Memory B cell (primary cell): ENCODE measurements around the gene CCDC74A.
"Not testable (repeated sequence)": the region's sequence is repeated elsewhere in the genome, so short reads cannot be mapped to it uniquely, and the experiment has no call there.

Experiments
- ATAC-seq: fragments of 150-1000 bp; cut with Tn5 transposase; 2 replicates; pipeline ENCODE4 v1.10.0; 2021; ENCODE audit warnings: low read depth, mild to moderate bottlenecking, moderate library complexity
- DNase-seq, 2 donors: peaks; one replicate each; pipeline ENCODE4 v3.0.0; 2022; ENCODE audit warnings: low spot score in 2 of 2
- H3K27ac Mint-ChIP-seq: one replicate; pipeline ENCODE4 v1.8.0; 2022; ENCODE audit warnings: mild to moderate bottlenecking, moderate library complexity, mixed read lengths
- H3K27me3 Mint-ChIP-seq: one replicate; pipeline ENCODE4 v1.8.0; 2022; ENCODE audit warnings: mixed read lengths
- H3K36me3 Mint-ChIP-seq: one replicate; pipeline ENCODE4 v1.8.0; 2022; ENCODE audit warnings: mild to moderate bottlenecking, mixed read lengths
- H3K4me1 Mint-ChIP-seq: one replicate; pipeline ENCODE4 v1.8.0; 2022; ENCODE audit warnings: mixed read lengths
- H3K4me3 Mint-ChIP-seq: one replicate; pipeline ENCODE4 v1.8.0; 2022; ENCODE audit warnings: mild to moderate bottlenecking, moderate library complexity, mixed read lengths
- H3K9me3 Mint-ChIP-seq: one replicate; pipeline ENCODE4 v1.8.0; 2022; ENCODE audit warnings: mixed read lengths

The CCDC74A gene

GRCh38 chr2:131516011-131516410 lies 11.7 kb upstream of the CCDC74A start:
- Mint-ChIP-seq H3K36me3 (peaks cover 18% of the 10 kb centered on the region), H3K27me3 (no peaks in the 10 kb centered on the region), H3K4me1 (peaks cover 20% of the 10 kb centered on the region), H3K4me3 (no peak overlapping the region), H3K9me3 (no peaks in the 10 kb centered on the region), H3K27ac (no peak overlapping the region)
- ATAC-seq (no peak), DNase-seq (no peak)

- not testable (repeated sequence) for H3K27me3 Mint-ChIP-seq, H3K4me3 Mint-ChIP-seq, ATAC-seq, DNase-seq, H3K9me3 Mint-ChIP-seq
- Mint-ChIP-seq H3K36me3 (peaks cover 16% of the 10 kb centered on the region), H3K4me1 (peaks cover 18% of the 10 kb centered on the region), H3K27ac (peak overlapping the region; percentile 67)
Measured at GRCh38 chr2:131516621-131517020, 11.1 kb upstream of the CCDC74A start.

DNA sequence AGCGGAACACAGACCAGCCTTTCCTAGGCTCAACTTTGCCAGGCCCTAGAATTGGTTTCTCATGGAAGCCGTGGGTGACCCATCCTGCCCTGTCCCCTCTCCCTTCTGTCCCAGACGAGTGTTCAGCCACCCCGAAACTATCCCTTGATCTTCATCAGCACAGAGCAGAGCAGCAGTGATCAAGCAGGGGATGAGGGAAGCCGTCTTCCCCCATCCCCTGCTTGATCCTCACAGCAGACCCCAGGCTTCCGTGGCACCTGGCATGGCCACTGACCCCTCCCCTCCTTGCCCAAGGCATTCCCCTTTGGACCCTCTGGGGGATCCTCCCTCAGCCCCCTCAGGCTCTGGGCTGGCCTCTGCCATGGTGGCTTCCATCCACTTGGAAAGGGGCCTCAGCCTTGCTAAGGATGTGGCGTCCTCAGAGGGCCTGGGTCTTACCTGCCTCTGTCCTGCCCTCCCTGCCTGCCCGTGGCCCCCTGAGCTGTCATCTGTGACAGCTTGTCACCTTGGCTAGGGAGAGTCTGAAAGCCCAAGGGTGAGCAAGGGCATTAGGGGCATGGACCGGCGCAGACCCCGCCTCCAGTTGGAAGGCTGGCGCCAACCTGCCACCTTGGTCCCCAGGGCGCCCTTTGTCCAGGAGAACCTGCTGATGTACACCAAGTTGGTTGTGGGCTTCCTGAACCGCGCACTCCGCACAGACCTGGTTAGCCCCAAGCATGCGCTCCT lies 10.4 kb upstream of the CCDC74A start:
- DNase-seq (no peak), ATAC-seq (no peak)
- Mint-ChIP-seq H3K4me1 (peaks cover 16% of the 10 kb centered on the region), H3K4me3 (no peak overlapping the region), H3K9me3 (no peaks in the 10 kb centered on the region), H3K27ac (peak overlapping the region; percentile 67), H3K27me3 (no peaks in the 10 kb centered on the region), H3K36me3 (peaks cover 13% of the 10 kb centered on the region)

GRCh38 chr2:131517856-131518255 lies 9.8 kb upstream of the CCDC74A start:
- H3K36me3 Mint-ChIP-seq, result peaks cover 10% of the 10 kb centered on the region
- not testable (repeated sequence) for H3K27me3 Mint-ChIP-seq, H3K9me3 Mint-ChIP-seq, DNase-seq, H3K4me3 Mint-ChIP-seq, ATAC-seq, H3K27ac Mint-ChIP-seq
- H3K4me1 Mint-ChIP-seq, result peaks cover 11% of the 10 kb centered on the region

GRCh38 chr2:131518531-131518930 lies 9.2 kb upstream of the CCDC74A start:
- ATAC-seq, DNase-seq, H3K9me3 Mint-ChIP-seq, H3K27me3 Mint-ChIP-seq, H3K27ac Mint-ChIP-seq, H3K4me3 Mint-ChIP-seq: not testable (repeated sequence)
- H3K36me3 Mint-ChIP-seq, result peaks cover 10% of the 10 kb centered on the region
- H3K4me1 Mint-ChIP-seq, result peaks cover 10% of the 10 kb centered on the region

- Mint-ChIP-seq H3K27ac (peak overlapping the region; percentile 65), H3K4me1 (peaks cover 4% of the 10 kb centered on the region), H3K27me3 (no peaks in the 10 kb centered on the region), H3K9me3 (no peaks in the 10 kb centered on the region), H3K36me3 (peaks cover 10% of the 10 kb centered on the region), H3K4me3 (no peak overlapping the region)
- no peak for DNase-seq
- ATAC-seq, result no peak
Measured at GRCh38 chr2:131519466-131519865, 8.2 kb upstream of the CCDC74A start.

DNA sequence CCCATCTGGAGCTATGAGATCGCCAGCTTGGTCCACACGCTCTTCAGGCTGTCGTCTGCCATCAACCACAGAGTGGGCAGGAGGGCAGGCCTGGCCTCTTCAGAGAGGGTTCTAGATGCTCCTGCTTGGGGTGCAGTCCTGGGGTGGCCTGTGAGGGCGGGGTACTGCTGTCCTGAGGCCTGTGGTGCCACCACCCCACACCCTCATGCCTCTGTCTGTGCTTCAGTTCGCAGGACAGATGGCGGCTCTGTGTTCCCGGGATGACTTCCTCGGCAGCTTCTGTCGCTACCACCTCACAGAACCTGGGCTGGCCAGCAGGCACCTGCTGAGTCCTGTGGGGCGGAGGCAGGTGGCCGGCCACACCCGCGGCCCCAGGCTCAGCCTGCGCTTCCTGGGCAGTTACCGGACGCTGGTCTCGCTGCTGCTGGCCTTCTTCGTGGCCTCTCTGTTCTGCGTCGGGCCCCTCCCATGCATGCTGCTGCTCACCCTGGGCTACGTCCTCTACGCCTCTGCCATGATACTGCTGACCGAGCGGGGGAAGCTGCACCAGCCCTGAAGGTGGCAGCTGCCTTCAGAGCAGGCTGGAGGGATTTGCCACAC lies 7.7 kb upstream of the CCDC74A start:
- ATAC-seq, H3K4me1 Mint-ChIP-seq, H3K27me3 Mint-ChIP-seq, DNase-seq, H3K4me3 Mint-ChIP-seq, H3K9me3 Mint-ChIP-seq, H3K27ac Mint-ChIP-seq: not testable (repeated sequence)
- peaks cover 10% of the 10 kb centered on the region for H3K36me3 Mint-ChIP-seq

- no peak overlapping the region for H3K4me3 Mint-ChIP-seq
- DNase-seq, result no peak
- no peak for ATAC-seq
- no peaks in the 10 kb centered on the region for H3K4me1 Mint-ChIP-seq
- H3K36me3 Mint-ChIP-seq, result peaks cover 10% of the 10 kb centered on the region
- no peaks in the 10 kb centered on the region for H3K27me3 Mint-ChIP-seq
- H3K27ac Mint-ChIP-seq, result no peak overlapping the region
- no peaks in the 10 kb centered on the region for H3K9me3 Mint-ChIP-seq
Measured at GRCh38 chr2:131520526-131520925, 7.2 kb upstream of the CCDC74A start.

DNA sequence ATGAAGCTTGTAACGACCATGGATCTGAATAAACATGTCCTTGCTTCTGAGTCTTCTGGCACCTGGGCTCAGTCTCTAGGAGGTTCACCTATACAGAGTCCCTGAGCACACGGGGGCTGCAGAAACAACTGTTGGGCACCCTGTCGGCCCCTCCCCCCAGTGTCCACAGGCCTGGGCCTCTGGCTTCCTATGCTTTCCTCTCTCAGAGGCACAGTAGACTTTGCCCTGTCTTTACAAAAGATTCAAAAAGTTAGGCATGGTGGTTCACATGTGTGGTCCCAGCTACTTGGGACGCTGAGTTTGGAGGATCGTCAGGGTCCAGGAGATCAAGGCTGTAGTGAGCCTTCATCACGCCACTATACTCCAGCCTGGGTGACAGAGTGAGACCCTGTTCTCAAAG lies 6.2 kb upstream of the CCDC74A start:
- peak overlapping the region; percentile 36 for H3K27ac Mint-ChIP-seq
- not testable (repeated sequence) for ATAC-seq, H3K27me3 Mint-ChIP-seq, DNase-seq, H3K4me1 Mint-ChIP-seq, H3K4me3 Mint-ChIP-seq, H3K9me3 Mint-ChIP-seq
- peaks cover 10% of the 10 kb centered on the region for H3K36me3 Mint-ChIP-seq

GRCh38 chr2:131521961-131522781 lies 5.5 kb upstream of the CCDC74A start:
- no peak overlapping the region for H3K4me3 Mint-ChIP-seq
- H3K27ac Mint-ChIP-seq, result peak overlapping the region; percentile 36
- no peaks in the 10 kb centered on the region for H3K27me3 Mint-ChIP-seq

GRCh38 chr2:131525256-131525655 lies 2.4 kb upstream of the CCDC74A start:
- not testable (repeated sequence) for H3K4me1 Mint-ChIP-seq, ATAC-seq, H3K27me3 Mint-ChIP-seq, H3K9me3 Mint-ChIP-seq, H3K36me3 Mint-ChIP-seq, H3K4me3 Mint-ChIP-seq, H3K27ac Mint-ChIP-seq, DNase-seq

More at GRCh38 chr2:131521961-131522781, 5.5 kb upstream of the CCDC74A start:
- H3K9me3 Mint-ChIP-seq, result no peaks in the 10 kb centered on the region
- ATAC-seq (no peak), DNase-seq (no peak)
- no peaks in the 10 kb centered on the region for H3K4me1 Mint-ChIP-seq
- peaks cover 10% of the 10 kb centered on the region for H3K36me3 Mint-ChIP-seq

DNA sequence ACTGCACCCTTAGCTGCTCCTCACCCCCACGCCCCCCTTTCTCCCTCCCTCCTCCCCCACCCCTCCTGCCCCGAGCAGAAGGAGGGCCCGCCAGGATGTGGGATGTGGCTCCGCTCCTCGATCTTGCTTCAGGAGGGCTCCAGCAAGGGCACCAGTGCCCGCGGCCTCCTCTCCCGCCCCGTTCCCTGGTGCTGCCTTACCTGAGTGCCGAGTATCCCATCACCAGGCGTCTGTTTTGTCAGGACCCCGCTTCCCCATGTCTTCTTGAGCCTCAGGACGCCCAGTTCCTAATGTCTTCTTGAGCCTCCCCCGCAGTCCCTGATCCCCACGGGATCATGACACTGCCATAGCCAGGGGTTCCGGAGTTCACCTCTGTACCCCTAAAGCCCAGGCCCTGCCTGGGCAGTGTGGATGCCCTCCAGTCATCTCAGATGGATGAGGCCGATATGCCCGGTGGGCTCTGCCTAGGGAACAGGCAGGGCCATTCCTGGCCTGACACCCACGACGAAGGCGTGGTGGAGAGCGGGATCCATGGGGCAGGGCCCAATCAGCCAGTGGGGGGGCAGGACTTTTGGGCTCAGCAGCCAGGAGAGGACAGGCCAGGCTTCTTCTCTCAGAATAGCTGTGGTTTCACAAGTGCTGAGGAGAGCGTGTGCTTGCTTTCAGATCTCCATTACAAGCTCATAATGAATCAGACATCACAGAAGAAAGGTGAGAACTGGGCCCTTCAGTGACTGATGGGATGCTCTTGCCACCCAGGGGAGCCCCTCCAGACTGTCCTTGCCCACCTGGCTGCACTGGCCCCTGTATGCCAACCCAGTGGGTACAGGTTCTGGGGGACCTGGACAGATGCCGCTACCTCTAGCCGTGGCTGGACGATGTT lies 1.5 kb downstream of the CCDC74A start:
- not testable (repeated sequence) for ATAC-seq, H3K27me3 Mint-ChIP-seq, DNase-seq, H3K36me3 Mint-ChIP-seq, H3K9me3 Mint-ChIP-seq, H3K4me1 Mint-ChIP-seq, H3K27ac Mint-ChIP-seq
- peak overlapping the region; percentile 77 for H3K4me3 Mint-ChIP-seq

GRCh38 chr2:131529864-131530445 lies 2.3 kb downstream of the CCDC74A start:
- not testable (repeated sequence) for H3K36me3 Mint-ChIP-seq, H3K27ac Mint-ChIP-seq, H3K4me1 Mint-ChIP-seq, H3K9me3 Mint-ChIP-seq, DNase-seq, H3K27me3 Mint-ChIP-seq, H3K4me3 Mint-ChIP-seq, ATAC-seq
